ENCODE measurements around the gene ZSCAN20.

Gene ZSCAN20

GRCh38 chr1:33472269-33472980 is at the start of gene ZSCAN20:
Gene ZSCAN20 (plus strand): TSS chr1:33472645. CDS start chr1:33479289, 6,644 bp downstream.
- peak; percentile 76 for DNase-seq

- no peak for DNase-seq
Observed at GRCh38 chr1:33424205-33424604, 48.2 kb upstream of the ZSCAN20 start.

GRCh38 chr1:33424610-33425009 is 47.8 kb upstream of the ZSCAN20 start:
- DNase-seq, result no peak

GRCh38 chr1:33425900-33426299 is 46.5 kb upstream of the ZSCAN20 start:
- DNase-seq, result no peak

- DNase-seq, result no peak
Observed at GRCh38 chr1:33426916-33427315, 45.5 kb upstream of the ZSCAN20 start.

- DNase-seq, result no peak
Observed at GRCh38 chr1:33428661-33429060, 43.8 kb upstream of the ZSCAN20 start.

GRCh38 chr1:33429332-33429731 is 43.1 kb upstream of the ZSCAN20 start:
- no peak for DNase-seq

GRCh38 chr1:33429856-33430691 is 42.4 kb upstream of the ZSCAN20 start:
- DNase-seq, result no peak

GRCh38 chr1:33430692-33431593 is 41.5 kb upstream of the ZSCAN20 start, which contains the start of gene PHC2:
Gene PHC2 (minus strand): TSS chr1:33431095. CDS start chr1:33375539, 55,556 bp downstream.
- DNase-seq, result peak; percentile 85

- no peak for DNase-seq
Observed at GRCh38 chr1:33433509-33434362, 38.7 kb upstream of the ZSCAN20 start.

GRCh38 chr1:33434363-33434750 is 38.1 kb upstream of the ZSCAN20 start:
- no peak for DNase-seq

- no peak for DNase-seq
Observed at GRCh38 chr1:33435096-33435820, 37.2 kb upstream of the ZSCAN20 start.

GRCh38 chr1:33436557-33437285 is 35.7 kb upstream of the ZSCAN20 start:
- no peak for DNase-seq

GRCh38 chr1:33438364-33439160 is 33.9 kb upstream of the ZSCAN20 start:
- no peak for DNase-seq

- no peak for DNase-seq
Observed at GRCh38 chr1:33439662-33440061, 32.8 kb upstream of the ZSCAN20 start.

GRCh38 chr1:33441088-33441745 is 31.2 kb upstream of the ZSCAN20 start:
- DNase-seq, result no peak

GRCh38 chr1:33442141-33442540 is 30.3 kb upstream of the ZSCAN20 start:
- DNase-seq, result no peak

GRCh38 chr1:33443080-33443704 is 29.3 kb upstream of the ZSCAN20 start:
- no peak for DNase-seq

Measured in activated CD4-positive, alpha-beta T cell treated with anti-CD3 and anti-CD28 coated beads for 1 hour (primary cell).